Measurements from ENCODE around the gene SEMA3F. TPM values are rescaled to one million over a fixed set of nuclear protein-coding genes. Genes with fewer than 3 reads are reported as not detected.

Gene SEMA3F
- total RNA-seq, 4 donors from 2014 or later = 106 to 151 (median 120) TPM

DNA sequence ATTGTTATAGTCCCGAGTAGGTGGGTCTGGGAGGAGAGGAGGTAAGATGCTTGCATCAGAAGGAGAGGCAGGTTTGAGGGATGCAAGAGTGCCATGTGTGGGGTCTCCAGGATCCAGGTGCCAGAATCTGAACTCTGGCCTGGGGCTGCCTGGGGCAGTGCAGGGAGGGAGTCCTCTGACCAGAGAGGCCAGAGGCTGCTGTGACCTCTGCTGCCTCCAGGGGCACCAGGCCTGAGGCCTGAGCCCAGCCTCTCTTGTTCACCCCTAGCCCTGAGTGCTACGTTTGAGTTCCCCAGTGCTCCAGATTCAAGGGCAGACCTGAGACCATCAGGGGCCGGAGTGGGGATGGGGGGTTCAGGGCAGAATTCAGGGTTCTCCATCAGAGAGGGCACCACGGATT lies 57.4 kb downstream of the SEMA3F start:
- H3K4me3 ChIP-seq (ENCODE audit: low read depth, poor library complexity, severe bottlenecking) = no peak overlapping the region
- WGBS, 2 donors = 88 to 89% methylated on average over 4 of the region's 4 CpGs
- intact Hi-C loops (cut with DNase I; ENCODE audit: low total_unique reads) = no loop called here
- TF ChIP-seq, protein P1, sequence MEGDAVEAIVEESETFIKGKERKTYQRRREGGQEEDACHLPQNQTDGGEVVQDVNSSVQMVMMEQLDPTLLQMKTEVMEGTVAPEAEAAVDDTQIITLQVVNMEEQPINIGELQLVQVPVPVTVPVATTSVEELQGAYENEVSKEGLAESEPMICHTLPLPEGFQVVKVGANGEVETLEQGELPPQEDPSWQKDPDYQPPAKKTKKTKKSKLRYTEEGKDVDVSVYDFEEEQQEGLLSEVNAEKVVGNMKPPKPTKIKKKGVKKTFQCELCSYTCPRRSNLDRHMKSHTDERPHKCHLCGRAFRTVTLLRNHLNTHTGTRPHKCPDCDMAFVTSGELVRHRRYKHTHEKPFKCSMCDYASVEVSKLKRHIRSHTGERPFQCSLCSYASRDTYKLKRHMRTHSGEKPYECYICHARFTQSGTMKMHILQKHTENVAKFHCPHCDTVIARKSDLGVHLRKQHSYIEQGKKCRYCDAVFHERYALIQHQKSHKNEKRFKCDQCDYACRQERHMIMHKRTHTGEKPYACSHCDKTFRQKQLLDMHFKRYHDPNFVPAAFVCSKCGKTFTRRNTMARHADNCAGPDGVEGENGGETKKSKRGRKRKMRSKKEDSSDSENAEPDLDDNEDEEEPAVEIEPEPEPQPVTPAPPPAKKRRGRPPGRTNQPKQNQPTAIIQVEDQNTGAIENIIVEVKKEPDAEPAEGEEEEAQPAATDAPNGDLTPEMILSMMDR (IDR thresholded peaks at IDR 0.05) = no peak
- no peak for TF ChIP-seq POLR2A (IDR thresholded peaks at IDR 0.05)
- DNase-seq (ENCODE audit: low spot score in 2 of 2) = no peak

DNA sequence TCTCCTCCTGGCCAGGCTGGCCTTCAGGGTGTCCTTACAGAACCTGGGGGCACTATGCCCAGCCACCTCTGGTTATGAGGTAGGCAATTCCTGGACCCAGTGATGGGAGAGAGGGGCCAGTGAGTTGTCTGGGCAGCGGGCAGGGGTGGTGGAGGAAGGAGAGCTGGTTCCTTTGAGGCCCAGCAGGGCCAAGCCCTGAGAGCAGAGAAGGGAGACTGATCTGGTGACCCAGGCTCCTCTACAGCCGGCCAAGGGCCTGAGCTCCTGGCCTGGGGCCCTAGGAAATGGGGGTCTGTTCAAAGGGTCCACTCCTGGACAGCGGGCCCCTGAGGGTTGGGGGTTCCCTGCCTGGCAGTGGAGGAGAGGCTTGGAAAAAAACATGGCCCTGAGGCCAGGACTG lies 57.8 kb downstream of the SEMA3F start:
- 86 to 97% methylated on average over 3 of the region's 3 CpGs for WGBS, 2 donors
- no peak overlapping the region for H3K4me3 ChIP-seq (ENCODE audit: low read depth, poor library complexity, severe bottlenecking)
- intact Hi-C loops (cut with DNase I; ENCODE audit: low total_unique reads) = no loop called here
- TF ChIP-seq POLR2A (IDR thresholded peaks at IDR 0.05) = no peak
- TF ChIP-seq, protein P1 (IDR thresholded peaks at IDR 0.05) = no peak
- no peak for DNase-seq (ENCODE audit: low spot score in 2 of 2)

DNA sequence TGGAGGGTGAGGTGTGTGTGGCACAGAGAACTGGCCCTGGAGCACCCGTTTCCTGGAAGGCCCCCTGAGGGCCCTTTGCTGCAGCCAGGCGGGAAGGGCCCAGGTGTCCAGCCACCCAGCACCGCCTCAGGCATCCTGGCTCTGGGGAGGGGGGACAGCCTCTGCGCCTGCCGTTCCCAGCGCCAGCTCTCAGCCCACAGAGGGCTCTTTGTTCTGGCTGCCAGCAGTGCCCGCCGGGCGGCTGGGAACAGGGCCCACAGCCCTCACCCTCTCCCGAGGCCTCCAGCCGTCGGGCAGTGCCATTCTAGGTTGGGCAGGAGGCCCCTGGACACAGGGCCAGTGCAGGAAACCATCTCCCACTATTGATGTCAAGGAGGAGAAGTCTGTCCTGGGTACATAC lies 58.2 kb downstream of the SEMA3F start:
- 62% methylated on average over 11 to 12 of the region's 12 CpGs for WGBS, 2 donors
- no peak for TF ChIP-seq POLR2A (IDR thresholded peaks at IDR 0.05)
- TF ChIP-seq, protein P1 (IDR thresholded peaks at IDR 0.05) = no peak

DNA sequence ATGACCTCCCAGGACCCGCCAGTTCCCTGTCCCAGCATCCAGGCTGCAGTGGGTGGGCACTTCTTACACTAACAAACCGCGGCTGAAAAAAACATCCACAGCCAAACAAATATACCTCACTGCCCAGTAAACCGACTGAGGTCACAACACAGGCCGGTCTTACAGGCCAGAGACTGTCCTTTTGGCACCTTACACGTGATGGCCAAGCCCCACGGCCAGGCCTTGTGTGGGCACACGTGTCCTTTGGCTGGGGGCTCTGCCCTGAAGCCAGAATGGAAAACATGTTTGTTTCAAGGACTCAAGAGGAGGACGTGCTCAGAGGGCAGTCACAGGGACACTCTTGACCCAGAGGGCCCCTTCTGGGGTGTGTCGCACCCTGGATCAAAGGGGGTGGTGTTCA lies 59.7 kb downstream of the SEMA3F start:
- TF ChIP-seq POLR2A (IDR thresholded peaks at IDR 0.05) = no peak
- TF ChIP-seq, protein P1 (IDR thresholded peaks at IDR 0.05) = no peak
- intact Hi-C loops (cut with DNase I; ENCODE audit: low total_unique reads) = no loop called here
- no peak overlapping the region for H3K4me3 ChIP-seq (ENCODE audit: low read depth, poor library complexity, severe bottlenecking)
- 79 to 87% methylated on average over 8 to 10 of the region's 10 CpGs for WGBS, 2 donors
- DNase-seq (ENCODE audit: low spot score in 2 of 2) = no peak

More for the DNA sequence above, 58.2 kb downstream of the SEMA3F start:
- no peak overlapping the region for H3K4me3 ChIP-seq (ENCODE audit: low read depth, poor library complexity, severe bottlenecking)
- no peak for DNase-seq (ENCODE audit: low spot score in 2 of 2)
- intact Hi-C loops (cut with DNase I; ENCODE audit: low total_unique reads) = no loop called here

DNA sequence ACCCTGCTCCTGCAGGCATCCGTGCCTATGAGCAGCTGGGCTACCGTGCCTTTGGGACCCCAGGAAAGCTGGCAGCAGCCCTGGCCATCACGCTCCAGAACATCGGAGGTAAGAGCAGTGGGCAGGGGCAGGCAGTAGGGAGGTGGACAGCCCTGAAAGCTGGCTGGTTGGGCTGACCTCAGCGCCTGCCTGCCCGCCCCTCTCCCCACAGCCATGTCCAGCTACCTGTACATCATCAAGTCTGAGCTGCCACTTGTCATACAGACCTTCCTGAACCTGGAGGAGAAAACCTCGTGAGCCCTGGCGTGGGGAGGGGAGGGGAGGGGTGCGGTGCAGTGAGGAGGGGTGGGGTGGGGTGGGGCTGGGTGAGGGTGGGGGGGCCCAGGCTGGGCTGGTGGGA lies 60.4 kb downstream of the SEMA3F start:
- no peak for DNase-seq (ENCODE audit: low spot score in 2 of 2)
- no peak overlapping the region for H3K4me3 ChIP-seq (ENCODE audit: low read depth, poor library complexity, severe bottlenecking)
- WGBS, 2 donors = 76 to 77% methylated on average over 9 of the region's 9 CpGs
- intact Hi-C loops (cut with DNase I; ENCODE audit: low total_unique reads) = no loop called here
- no peak for TF ChIP-seq POLR2A (IDR thresholded peaks at IDR 0.05)
- TF ChIP-seq, protein P1 (IDR thresholded peaks at IDR 0.05) = no peak

DNA sequence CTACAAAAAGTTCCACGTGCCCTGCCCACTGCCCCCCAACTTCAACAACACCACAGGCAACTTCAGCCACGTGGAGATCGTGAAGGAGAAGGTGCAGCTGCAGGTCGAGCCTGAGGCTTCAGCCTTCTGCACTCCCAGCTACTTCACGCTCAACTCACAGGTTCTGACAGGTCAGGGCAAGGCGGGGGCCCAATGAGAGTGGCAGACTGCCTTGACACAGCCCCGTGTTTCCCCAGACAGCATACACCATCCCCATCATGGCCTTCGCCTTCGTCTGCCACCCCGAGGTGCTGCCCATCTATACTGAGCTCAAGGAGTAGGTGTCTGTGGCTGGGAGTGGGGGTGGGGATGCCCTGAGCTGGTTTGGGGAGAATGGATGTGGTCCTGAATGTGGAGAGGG lies 62.6 kb downstream of the SEMA3F start:
- TF ChIP-seq POLR2A (IDR thresholded peaks at IDR 0.05) = no peak
- TF ChIP-seq, protein P1 (IDR thresholded peaks at IDR 0.05) = no peak
- no peak overlapping the region for H3K4me3 ChIP-seq (ENCODE audit: low read depth, poor library complexity, severe bottlenecking)
- no peak for DNase-seq (ENCODE audit: low spot score in 2 of 2)
- intact Hi-C loops (cut with DNase I; ENCODE audit: low total_unique reads) = no loop called here
- WGBS, 2 donors = 38 to 50% methylated on average over 7 to 10 of the region's 10 CpGs
